Inferior parietal cortex (tissue), 1 donor: ENCODE measurements around the gene CCDC85C.

Source experiments
- DNase-seq: peaks from one replicate; pipeline ENCODE4 v3.0.0-alpha.2; 2016; ENCODE audit errors: extremely low spot score

The CCDC85C gene

GRCh38 chr14:99572173-99572999, 31.6 kb downstream of the CCDC85C start:
- no peak for DNase-seq

- no peak for DNase-seq
Observed at GRCh38 chr14:99571303-99571986, 32.6 kb downstream of the CCDC85C start.

- no peak for DNase-seq
Observed at GRCh38 chr14:99570544-99571302, 33.3 kb downstream of the CCDC85C start.

GRCh38 chr14:99569725-99570543, 34.1 kb downstream of the CCDC85C start:
- no peak for DNase-seq

- no peak for DNase-seq
Observed at GRCh38 chr14:99568567-99569560, 35.1 kb downstream of the CCDC85C start.

GRCh38 chr14:99566390-99567354, 37.3 kb downstream of the CCDC85C start:
- no peak for DNase-seq

- DNase-seq: no peak
Observed at GRCh38 chr14:99566009-99566389, 38.0 kb downstream of the CCDC85C start.

- DNase-seq: no peak
Observed at GRCh38 chr14:99565383-99565782, 38.6 kb downstream of the CCDC85C start.

GRCh38 chr14:99564926-99565259, 39.1 kb downstream of the CCDC85C start:
- DNase-seq: no peak

- DNase-seq: peak; percentile 40
Observed at GRCh38 chr14:99564256-99564925, 39.6 kb downstream of the CCDC85C start.

GRCh38 chr14:99563749-99564129, 40.3 kb downstream of the CCDC85C start:
- no peak for DNase-seq

- peak; percentile 58 for DNase-seq
Observed at GRCh38 chr14:99562856-99563748, 40.9 kb downstream of the CCDC85C start.

GRCh38 chr14:99561864-99562263, 42.1 kb downstream of the CCDC85C start:
- no peak for DNase-seq

GRCh38 chr14:99560922-99561683, 42.9 kb downstream of the CCDC85C start:
- no peak for DNase-seq

GRCh38 chr14:99560403-99560802, 43.6 kb downstream of the CCDC85C start:
- DNase-seq: no peak

GRCh38 chr14:99559286-99559990, 44.6 kb downstream of the CCDC85C start:
- no peak for DNase-seq
